ENCODE measurements around the gene MSL1.

Gene MSL1

GRCh38 chr17:40091691-40092397, 29.9 kb upstream of the MSL1 start:
- no peak for DNase-seq (ENCODE audit: low read depth, low spot score)

GRCh38 chr17:40092581-40092980, 29.2 kb upstream of the MSL1 start:
- DNase-seq (ENCODE audit: low read depth, low spot score) = no peak

- DNase-seq (ENCODE audit: low read depth, low spot score) = no peak
Observed at GRCh38 chr17:40093005-40093579, 28.7 kb upstream of the MSL1 start.

GRCh38 chr17:40093580-40094201, 28.1 kb upstream of the MSL1 start:
- DNase-seq (ENCODE audit: low read depth, low spot score) = no peak

- no peak for DNase-seq (ENCODE audit: low read depth, low spot score)
Observed at GRCh38 chr17:40094874-40095273, 26.9 kb upstream of the MSL1 start.

GRCh38 chr17:40095351-40095943, 26.3 kb upstream of the MSL1 start:
- no peak for DNase-seq (ENCODE audit: low read depth, low spot score)

GRCh38 chr17:40095944-40096791, 25.6 kb upstream of the MSL1 start:
- peak; percentile 79 for DNase-seq (ENCODE audit: low read depth, low spot score)

- DNase-seq (ENCODE audit: low read depth, low spot score) = no peak
Observed at GRCh38 chr17:40097087-40097486, 24.7 kb upstream of the MSL1 start.

GRCh38 chr17:40097931-40098845, 23.6 kb upstream of the MSL1 start:
- no peak for DNase-seq (ENCODE audit: low read depth, low spot score)

GRCh38 chr17:40098846-40099618, 22.7 kb upstream of the MSL1 start:
- DNase-seq (ENCODE audit: low read depth, low spot score) = peak; percentile 99

- no peak for DNase-seq (ENCODE audit: low read depth, low spot score)
Observed at GRCh38 chr17:40099619-40100418, 22.0 kb upstream of the MSL1 start.

- DNase-seq (ENCODE audit: low read depth, low spot score) = no peak
Observed at GRCh38 chr17:40100419-40100668, 21.4 kb upstream of the MSL1 start, which contains the start of gene NR1D1. TSS of gene NR1D1 (minus strand) at chr17:40100589. CDS start at chr17:40100094, 495 bp downstream.

GRCh38 chr17:40100669-40101366, 21.0 kb upstream of the MSL1 start:
- peak; percentile 79 for DNase-seq (ENCODE audit: low read depth, low spot score)

- no peak for DNase-seq (ENCODE audit: low read depth, low spot score)
Observed at GRCh38 chr17:40101367-40102210, 20.2 kb upstream of the MSL1 start.

- no peak for DNase-seq (ENCODE audit: low read depth, low spot score)
Observed at GRCh38 chr17:40103071-40103661, 18.6 kb upstream of the MSL1 start.

- no peak for DNase-seq (ENCODE audit: low read depth, low spot score)
Observed at GRCh38 chr17:40103688-40104087, 18.1 kb upstream of the MSL1 start.

Data from activated CD4-positive, CD25-positive, alpha-beta regulatory T cell treated with anti-CD3 and anti-CD28 coated beads, Interleukin-2, amount 50 U/mL, for 16 hours (primary cell).